ENCODE data around the gene KRT84.

KRT84 gene

DNA sequence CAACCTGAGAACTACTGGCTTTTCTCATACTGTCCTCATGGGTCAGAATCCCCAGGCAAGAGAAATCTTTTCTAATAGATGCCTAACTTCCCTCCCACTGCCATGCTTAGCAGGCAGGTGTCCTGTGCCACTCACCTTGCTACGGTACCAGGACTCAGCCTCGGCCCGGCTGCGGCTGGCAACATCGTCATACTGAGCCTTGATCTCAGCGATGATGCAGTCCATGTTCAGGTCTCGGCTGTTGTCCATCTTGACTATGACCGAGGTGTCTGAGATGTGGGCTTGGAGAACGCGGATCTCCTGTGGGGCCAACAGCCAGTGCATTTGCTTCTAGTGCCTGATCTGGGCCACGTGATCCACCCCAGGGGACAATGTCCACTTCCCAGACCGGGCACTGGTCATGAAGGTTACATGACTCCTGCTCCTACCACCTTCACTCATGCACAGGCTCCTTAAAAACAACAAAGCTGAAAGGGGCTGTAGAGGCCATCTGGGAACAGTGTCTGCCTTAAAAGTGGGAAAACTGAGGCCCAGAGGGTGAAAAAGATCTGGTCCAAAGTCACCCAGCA lies 22.3 kb downstream of the KRT84 start:
- in situ Hi-C loops (cut with MboI; ENCODE audit: low sequenced_read_pairs), result loop anchor here (10.0 kb wide), 1 partner anchor 612 kb away; no protein-coding TSS in a partner anchor

DNA sequence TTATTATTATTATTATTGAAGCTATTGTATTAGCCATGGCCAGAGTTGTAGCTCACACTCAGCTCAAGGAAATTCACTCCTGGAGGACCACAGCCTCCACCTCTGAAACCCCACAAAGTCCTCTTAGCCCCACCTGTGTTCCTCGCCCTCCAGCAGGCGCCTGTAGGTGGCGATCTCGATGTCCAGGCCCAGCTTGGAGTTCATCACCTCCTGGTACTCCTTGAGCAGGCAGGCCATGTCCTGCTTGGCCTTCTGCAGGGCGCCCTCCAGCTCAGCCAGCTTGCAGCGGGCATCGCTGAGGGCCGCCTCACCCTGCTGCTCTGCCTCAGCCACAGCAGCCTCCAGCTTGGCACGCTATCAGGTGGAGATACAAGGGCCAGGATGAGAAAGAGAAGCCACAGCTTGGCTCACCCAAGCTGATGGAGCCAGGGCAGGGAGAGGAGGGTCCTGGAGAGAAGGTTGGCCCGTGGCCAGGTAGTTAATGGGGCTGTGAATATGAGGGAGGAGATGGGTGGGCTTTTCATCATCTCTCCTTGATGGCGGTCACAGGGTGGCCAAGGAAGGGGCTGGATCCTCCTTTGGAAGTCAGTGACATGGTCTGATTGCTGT lies 23.2 kb downstream of the KRT84 start:
- in situ Hi-C loops (cut with MboI; ENCODE audit: low sequenced_read_pairs), result loop anchor here (10.0 kb wide), 1 partner anchor 613 kb away; no protein-coding TSS in a partner anchor

DNA sequence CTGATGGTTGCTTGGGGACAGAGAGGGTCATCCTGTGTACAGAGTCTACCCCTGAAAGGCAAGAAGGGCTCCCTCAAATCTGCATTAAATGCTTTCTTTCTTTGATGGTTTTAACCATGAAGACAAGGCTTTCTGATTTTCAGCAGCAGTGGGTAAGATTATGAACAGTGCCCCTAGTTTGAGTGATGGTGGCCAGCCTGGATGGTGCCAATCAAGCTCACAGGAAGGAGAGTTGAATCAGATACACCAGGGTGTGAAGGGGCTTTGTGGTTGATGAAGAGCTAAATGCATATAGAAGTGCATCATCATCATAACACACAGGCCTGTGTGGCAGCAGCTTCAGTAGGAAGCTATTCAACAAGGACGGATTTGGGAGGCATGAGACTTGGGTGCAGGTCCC lies 23.9 kb downstream of the KRT84 start:
- in situ Hi-C loops (cut with MboI; ENCODE audit: low sequenced_read_pairs), result loop anchor here (10.0 kb wide), 1 partner anchor 613 kb away; no protein-coding TSS in a partner anchor

DNA sequence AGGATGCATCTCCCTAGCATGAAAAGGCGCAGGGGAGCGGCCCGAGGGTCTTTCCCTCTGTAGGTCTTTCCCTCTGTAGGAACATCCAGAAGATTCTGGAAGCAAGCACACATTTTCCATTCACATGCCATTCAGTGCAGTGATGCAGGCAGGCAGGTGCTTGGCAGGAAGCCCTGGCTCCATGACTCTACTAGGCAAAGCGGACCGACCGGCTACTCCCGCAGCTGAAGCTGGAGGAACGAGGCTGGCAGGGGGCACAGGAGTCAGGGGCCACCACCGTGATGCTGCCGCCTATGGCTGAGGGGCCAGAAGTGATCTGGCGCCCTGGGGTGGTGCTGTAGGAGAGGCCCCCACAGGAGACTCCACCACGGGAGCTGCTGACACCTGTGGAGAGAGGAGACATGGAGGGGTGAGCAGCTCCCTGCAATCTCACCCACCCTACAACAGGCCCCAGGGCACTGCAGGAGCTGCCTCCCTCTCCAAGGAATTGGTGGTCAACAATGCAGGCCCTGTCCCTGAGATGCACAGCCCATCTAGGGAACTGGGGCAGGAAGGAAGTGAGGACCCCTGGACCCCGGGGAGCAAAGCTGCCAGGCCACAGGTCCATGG lies 24.7 kb downstream of the KRT84 start:
- in situ Hi-C loops (cut with MboI; ENCODE audit: low sequenced_read_pairs), result loop anchor here (10.0 kb wide), 1 partner anchor 614 kb away; no protein-coding TSS in a partner anchor

DNA sequence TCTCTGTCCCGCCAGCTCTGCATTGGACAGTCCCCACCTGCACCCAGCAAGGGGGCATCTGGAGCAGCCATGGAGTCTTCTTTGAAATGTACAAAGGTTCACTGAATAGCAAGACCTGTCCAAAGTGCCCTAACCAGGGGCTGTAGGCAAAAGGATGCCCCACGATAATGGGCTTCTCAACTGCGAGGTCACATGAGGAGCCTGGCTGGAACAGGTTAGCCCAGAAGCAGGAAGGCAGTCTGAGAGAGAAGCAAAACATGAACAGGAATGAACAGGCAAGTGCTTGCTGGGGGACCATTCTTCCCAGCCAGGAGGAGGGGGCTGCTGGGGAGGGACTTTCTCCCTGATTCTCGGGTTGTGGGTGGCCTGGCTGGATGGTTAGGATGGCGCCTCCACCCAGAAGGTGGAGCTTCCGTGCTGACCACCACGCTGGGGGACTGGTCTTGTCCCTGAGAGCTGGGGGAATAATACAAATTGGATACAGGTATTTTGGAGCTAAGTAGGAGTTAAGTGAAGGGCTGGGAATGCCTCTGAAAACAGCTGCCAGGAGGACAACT lies 25.3 kb downstream of the KRT84 start:
- in situ Hi-C loops (cut with MboI; ENCODE audit: low sequenced_read_pairs), result loop anchor here (10.0 kb wide), 1 partner anchor 615 kb away; no protein-coding TSS in a partner anchor

DNA sequence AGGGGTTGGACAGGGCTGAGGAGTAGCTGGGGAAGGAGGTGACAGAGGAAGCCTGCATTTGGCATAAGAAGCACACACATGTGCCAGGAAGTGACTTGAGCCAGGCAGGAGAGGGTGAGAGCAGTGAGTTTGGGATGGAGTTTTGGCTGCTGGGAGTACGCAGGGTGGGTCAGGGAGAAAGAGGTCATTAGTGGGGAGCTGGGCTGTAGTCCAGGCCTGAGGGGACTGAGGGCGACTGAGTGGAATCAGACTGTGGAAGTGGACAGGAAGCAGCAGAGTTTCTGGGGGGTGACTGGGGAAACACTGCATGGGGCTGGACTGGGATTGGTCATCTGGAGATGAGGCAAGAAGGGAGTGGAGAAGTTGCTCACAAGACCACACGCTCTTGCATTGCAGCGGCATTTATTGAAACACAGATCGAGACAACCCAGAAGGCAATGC lies 25.8 kb downstream of the KRT84 start:
- in situ Hi-C loops (cut with MboI; ENCODE audit: low sequenced_read_pairs), result loop anchor here (10.0 kb wide), 1 partner anchor 615 kb away; no protein-coding TSS in a partner anchor

DNA sequence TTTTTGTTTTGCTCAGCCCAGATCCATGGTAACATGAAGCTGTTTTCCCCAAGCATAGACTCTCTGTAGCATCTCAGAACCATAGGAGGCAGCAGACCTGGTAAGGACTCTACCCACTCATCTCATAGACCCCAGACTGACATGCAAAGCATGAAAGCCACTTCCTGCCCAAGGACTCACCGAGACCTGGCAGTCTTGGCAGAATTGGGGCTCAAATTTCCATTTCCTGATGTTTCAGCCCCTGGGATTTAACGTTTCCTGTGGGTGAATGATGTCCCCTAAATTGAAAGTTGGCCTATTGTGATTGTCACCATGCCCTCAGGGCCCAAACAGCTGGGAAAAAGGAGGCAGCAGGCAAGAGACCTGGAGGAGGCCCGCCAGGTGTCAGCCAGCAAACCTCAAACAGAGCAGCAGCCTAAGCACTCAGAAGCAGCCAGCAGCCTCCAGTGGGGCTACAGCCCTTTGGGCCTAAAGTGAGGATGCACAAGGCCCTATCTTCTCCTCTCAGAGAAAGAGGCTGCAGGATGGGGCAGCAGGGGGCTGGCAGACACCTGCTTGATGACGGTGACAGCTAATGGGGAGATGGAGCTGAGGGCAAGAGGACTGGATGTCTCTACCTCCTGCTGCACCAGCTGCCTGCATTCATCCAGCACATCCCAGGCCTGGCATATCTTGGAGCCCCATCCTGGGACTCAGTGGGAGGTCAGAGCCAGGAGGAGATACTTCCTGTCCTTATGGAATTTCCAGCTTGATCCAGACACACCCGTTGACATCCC lies 26.7 kb downstream of the KRT84 start:
- in situ Hi-C loops (cut with MboI; ENCODE audit: low sequenced_read_pairs), result no loop called here

DNA sequence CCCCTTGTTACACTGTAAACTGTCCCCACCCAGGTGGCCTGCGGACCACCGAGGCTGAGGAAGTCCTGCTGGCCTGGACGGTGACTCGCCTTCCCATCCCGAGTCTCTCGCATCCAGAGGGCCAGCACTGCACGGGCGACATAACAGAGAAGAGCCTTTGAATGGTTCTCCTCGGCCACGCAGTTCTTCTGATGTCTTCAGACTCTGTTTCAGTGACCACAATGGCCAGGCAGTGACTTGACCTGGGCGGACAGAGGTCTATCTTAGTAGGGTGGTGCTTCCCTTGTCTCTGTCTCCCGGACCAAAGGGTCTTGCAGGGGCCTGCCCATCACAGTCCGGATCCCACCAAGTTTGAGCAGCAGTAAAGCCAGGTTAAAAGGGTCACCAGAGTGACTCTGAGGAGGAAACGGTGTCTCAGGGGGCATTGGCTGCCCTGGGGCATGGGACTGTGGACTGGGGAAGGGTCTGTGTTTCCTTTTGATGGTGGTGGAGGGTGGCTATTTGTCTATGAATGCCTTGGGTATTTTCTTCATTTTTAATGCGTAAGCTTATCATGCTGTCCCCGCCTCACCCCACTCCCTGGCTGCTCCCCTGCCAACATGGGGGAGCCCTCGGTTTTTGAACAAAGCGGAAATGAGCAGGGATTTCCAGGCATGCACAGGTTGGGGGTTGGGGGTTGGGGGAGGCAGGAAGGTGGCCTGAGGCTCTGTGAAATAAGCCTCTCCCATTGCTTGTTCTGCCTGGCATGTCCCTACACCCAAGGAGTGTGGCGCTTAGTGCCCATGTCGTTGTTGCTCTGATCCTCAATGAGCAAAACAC lies 28.5 kb downstream of the KRT84 start:
- in situ Hi-C loops (cut with MboI; ENCODE audit: low sequenced_read_pairs), result no loop called here

DNA sequence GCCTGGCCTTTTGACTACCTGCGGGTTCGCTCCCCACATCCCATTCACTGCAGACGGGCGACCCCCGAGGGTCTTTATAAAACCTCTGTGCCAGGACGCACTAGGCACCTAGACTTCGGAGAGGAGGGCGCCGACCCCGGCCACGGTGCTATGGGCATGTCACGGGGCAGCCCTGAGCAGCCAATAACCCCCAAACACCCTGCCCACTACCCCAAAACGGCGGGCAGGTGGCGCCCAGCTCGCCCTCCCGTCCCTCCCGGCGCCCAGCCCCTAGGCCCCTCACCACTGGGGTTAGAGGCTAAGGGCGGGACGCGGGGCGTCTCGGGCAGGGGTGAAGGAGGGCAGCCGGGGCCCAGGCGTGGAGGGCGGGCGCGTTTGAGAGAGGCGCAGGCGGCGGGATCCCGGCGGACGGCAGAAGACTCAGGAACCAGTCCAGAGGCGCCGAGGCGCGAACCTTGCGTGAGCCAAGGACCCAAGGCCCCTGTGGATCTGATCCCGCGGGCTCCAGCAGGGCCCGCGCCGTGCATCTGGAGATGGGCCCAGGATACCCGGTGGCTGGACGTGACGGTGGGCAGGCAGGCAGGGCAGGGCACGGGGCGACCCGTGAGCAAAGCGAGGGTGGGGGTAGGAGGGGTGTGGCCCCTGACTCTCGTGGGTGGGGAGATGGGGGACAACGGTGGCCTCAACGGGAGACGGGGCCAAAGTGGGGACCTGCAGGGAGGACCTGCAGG lies 29.3 kb downstream of the KRT84 start:
- in situ Hi-C loops (cut with MboI; ENCODE audit: low sequenced_read_pairs), result no loop called here

DNA sequence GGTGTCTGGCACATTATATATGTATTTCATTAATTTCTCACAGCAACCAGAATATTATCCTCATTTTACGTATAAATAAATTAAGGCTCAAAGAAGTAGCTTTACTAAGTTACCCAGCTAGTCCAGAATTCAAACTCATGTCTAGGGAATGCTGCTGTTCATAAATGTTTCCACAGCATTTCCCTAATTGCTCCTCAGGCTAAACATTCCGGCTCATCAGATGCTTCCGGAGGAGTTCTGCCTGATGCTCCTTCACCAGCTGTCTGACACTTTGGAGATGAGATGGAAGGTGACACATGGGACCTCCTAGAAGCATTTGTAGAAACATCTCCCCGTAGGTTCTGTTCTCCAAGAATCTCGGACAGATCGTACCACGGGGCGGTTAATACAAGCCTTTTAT lies 30.3 kb downstream of the KRT84 start:
- in situ Hi-C loops (cut with MboI; ENCODE audit: low sequenced_read_pairs), result no loop called here

DNA sequence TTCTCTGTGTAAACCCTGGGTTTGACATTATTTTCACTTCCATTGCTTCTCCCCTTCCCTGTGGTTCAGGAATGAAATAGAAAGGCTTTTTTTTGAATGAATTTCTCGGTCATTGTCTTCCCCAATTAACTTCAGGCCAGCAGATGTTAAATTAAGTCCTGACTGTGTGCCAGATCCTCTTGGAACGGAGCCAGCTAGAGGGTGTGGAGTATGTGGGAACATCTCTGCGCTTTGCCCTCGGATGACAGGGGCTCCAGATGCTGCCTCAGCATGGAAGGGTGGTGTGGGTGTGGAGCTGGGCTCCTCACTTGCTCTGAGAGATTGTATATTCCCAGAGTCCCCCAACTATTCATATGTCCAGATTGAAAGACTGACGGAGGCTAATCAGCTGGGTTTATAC lies 31.3 kb downstream of the KRT84 start:
- in situ Hi-C loops (cut with MboI; ENCODE audit: low sequenced_read_pairs), result no loop called here

DNA sequence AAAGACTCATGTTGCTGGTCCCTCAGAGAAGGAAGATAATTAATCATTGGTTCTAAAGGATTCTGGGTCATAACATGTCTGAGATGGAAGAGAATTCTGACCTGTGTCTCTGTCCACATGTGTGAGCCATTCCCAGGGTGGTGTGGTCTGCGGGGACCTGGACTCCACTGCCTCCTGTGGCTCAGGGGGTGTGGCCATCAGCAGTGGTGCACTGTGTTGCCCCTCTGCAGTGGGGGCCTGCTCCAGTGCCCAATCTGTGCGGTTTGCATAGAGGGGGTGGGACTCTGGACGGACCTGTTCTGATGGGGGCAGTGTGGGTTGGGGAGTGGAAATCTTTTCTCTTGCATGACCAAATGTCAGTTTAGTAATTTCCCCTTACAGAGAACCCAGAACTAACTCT lies 31.7 kb downstream of the KRT84 start:
- in situ Hi-C loops (cut with MboI; ENCODE audit: low sequenced_read_pairs), result no loop called here

DNA sequence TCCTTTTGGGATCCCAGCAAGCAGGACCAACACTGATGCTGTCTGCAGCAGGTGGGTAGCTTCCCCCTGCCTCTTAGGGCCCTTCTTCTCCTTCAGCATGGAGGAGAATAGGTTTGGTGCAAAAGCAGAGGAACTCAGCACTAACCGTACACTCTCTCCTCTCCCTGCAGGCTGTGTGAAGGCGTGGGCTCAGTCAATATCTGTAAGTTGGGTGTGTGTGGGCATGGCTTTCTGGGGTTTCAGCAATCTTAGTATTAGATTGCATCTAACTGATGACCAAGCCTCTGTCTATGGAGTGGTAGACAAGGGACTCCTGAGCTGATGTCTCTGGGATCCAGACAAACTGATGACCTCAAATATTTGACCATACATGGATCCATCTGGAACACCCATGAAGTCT lies 32.5 kb downstream of the KRT84 start:
- in situ Hi-C loops (cut with MboI; ENCODE audit: low sequenced_read_pairs), result no loop called here

DNA sequence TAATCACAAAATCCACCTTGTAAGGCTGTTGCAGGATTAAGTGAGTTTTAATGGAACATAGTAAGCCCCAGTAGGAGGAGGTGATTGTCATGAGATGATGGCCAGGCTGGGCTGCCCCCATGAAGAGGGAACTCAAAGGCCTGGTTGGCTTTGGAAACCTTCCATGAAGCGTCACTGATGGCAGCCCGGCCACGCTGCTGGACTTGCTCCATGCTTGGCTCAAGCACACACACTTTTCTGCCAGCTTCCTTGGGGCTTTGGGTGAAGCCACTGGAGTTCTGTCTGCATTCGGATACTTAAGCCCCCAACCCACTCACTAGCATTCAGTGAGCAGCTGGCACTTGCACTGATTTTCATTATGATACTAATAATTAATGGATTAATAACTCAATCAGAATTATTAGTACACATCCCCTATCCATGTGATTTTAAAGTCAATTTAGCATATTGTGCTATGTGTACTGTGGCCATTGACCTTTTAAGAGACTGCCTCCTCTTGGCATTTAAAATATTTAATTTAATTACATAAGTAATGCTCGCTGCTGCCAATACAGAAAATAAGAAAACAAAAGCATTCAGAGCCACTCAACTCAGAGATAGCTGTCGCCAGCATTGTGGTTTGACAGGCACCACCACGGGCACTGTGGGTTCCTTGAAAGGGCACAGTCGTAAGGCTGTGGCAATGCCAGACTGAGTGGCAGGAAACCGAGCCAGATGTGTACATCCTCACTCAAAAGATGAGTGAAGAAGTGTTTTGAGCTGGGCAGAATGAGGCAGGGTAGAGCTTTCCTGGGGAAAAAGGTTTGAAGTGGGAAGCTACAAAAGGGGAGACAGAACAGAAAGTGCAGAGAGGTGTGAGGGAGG lies 34.0 kb downstream of the KRT84 start:
- in situ Hi-C loops (cut with MboI; ENCODE audit: low sequenced_read_pairs), result no loop called here

DNA sequence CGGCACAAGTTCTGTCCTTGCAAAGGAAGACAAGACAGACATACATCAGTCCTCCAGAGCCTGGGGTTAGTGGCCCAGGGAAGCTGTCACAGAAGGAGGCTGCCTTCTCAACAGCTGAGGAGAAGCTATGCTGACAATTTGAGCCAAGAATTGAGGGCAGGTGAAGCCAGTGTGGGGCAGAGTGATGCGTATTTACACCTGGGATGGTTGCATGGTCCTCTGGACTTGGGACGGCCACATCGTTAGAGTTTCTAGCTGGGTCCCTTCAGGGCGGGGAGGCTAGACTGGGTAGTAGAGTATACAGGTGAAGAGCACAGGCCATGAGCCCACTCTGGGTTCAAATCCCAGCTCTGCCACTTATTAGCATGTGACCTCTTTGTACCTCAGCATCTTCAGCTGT lies 34.7 kb downstream of the KRT84 start:
- in situ Hi-C loops (cut with MboI; ENCODE audit: low sequenced_read_pairs), result no loop called here

DNA sequence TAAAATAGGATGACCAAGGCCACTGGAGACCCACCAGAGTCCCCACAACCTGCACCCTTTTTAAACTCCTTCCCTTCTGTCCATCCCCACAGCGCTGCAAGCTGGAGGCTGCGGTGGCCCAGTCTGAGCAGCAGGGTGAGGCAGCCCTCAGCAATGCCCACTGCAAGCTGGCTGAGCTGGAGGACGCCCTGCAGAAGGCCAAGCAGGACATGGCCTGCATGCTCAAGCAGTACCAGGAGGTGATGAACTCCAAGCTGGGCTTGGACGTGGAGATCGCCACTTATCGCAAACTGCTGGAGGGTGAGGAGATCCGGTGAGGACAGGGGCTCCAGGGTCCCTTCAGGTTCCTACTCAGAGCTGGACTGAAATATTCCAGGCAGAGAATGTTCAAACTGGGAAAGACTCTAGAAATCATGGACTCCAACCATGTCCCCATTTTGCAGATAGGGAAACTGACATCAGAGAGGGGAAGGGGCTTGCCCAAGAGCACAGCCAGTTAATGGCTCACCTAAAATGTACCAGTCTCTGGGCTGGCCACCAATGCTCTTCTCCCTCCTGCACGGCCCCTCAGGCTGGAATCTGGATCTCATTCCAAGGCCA lies 35.3 kb downstream of the KRT84 start:
- in situ Hi-C loops (cut with MboI; ENCODE audit: low sequenced_read_pairs), result no loop called here

DNA sequence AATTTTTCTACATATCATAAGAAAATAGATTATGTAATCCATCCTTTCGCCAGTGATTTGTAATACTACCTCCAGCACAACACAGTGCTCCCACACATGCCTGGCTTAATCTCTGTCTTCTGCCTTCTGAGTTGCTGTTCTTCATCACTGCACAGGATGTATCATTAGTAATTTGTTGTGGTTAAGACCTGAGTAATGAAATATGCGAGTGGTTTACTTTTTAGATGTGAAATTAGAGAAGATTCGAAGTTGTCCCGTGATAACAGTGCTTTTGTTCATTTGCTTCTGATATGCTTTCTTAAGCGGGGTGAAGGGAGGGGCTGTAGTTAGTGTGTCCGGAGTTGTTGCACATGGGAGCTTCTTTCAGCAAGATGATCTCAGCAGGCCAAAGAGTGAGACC lies 36.3 kb downstream of the KRT84 start:
- in situ Hi-C loops (cut with MboI; ENCODE audit: low sequenced_read_pairs), result no loop called here
